K562 (cell line): Measurements from ENCODE around the gene PFN3. TPM values are rescaled to one million over a fixed set of nuclear protein-coding genes. Genes with fewer than 3 reads are reported as not detected.

Experiments used
- BRF2 ChIP-seq: IDR thresholded peaks from 3 replicates; pipeline ENCODE4 v1.6.1; 2011; ENCODE audit warnings: borderline replicate concordance, mild to moderate bottlenecking; ENCODE audit not compliant: insufficient read length, insufficient read depth
- CEBPG ChIP-seq, 3 experiments: fragments of 200-800 bp in 1 of 3; sonication (Bioruptor generic) in 1 of 3; sonication (generic) in 1 of 3; formaldehyde crosslinking in 1 of 3; IDR thresholded peaks in 2 of 3; conservative IDR thresholded peaks in 1 of 3; 2 replicates each; pipeline versions ENCODE4 v1.6.1 to v1.8.0; 2016 to 2022; ENCODE audit warnings: missing compliant biosample characterization in 2 of 3, missing genetic modification characterization in 2 of 3, mild to moderate bottlenecking in 1 of 3, missing genetic modification reagents in 1 of 3
- COPS2 ChIP-seq: fragments of 450-650 bp; conservative IDR thresholded peaks from 2 replicates; pipeline ENCODE4 v1.6.1; 2016; ENCODE audit warnings: mild to moderate bottlenecking, moderate library complexity
- LARP7 ChIP-seq: fragments of 450-650 bp; IDR thresholded peaks from 2 replicates; pipeline ENCODE4 v1.6.1; 2016
- RBFOX2 ChIP-seq: fragments of 200-400 bp; formaldehyde crosslinking; IDR thresholded peaks from 2 replicates; pipeline ENCODE4 v1.6.1; 2017; ENCODE audit warnings: low read depth, mild to moderate bottlenecking, low read length, moderate library complexity
- TRIM24 ChIP-seq, 2 experiments: fragments of 450-650 bp; IDR thresholded peaks; 2 replicates each; pipeline ENCODE4 v1.6.1; 2016
- ZNF23 ChIP-seq: fragments of 250-450 bp; sonication (Bioruptor Pico); IDR thresholded peaks from 2 replicates; pipeline ENCODE4 v1.4.0; 2020; ENCODE audit warnings: mild to moderate bottlenecking
- ZNF280B ChIP-seq: fragments of 250-450 bp; sonication (Bioruptor Pico); IDR thresholded peaks from 2 replicates; pipeline ENCODE4 v1.5.1; 2021; ENCODE audit warnings: mild to moderate bottlenecking
- ZNF318 ChIP-seq, 2 experiments: fragments of 450-650 bp; IDR thresholded peaks; 2 replicates each; pipeline ENCODE4 v1.6.1; 2016; ENCODE audit warnings: mild to moderate bottlenecking in 2 of 2, borderline replicate concordance in 1 of 2, low read depth in 1 of 2, moderate library complexity in 1 of 2
- ZNF398 ChIP-seq: fragments of 250-450 bp; sonication (Bioruptor Pico); IDR thresholded peaks from 2 replicates; pipeline ENCODE4 v1.8.0; 2021; ENCODE audit warnings: moderate library complexity, mild to moderate bottlenecking, inconsistent platforms
- polyA plus RNA-seq, 8 experiments: library from polyadenylated mRNA; depleted of rRNA in 4 of 8; stranded (reverse) in 5 of 8; unstranded in 3 of 8; fragments of >200 nt; fragmentation: Nextera tagmentation in 2 of 8; fragmentation: Illumina TruSeq in 1 of 8; extraction: Ambion mirVana in 2 of 8; extraction: Trizol in 1 of 8; gene quantifications; 2 replicates each; pipeline versions ENCODE4 v1.2.1 to v1.2.3, GENCODE V29; 2011 to 2014; ENCODE audit warnings: inconsistent platforms in 1 of 8, missing spikeins in 1 of 8
- total RNA-seq, 7 experiments: library from RNA; depleted of rRNA in 6 of 7; stranded (reverse); fragments of >200 nt in 6 of 7; fragmentation: Illumina TruSeq in 2 of 7; extraction: Trizol in 2 of 7; gene quantifications; 2 replicates each; pipeline versions ENCODE4 v1.2.1 to v1.2.3, GENCODE V29; 2011 to 2021; ENCODE audit warnings: low replicate concordance in 1 of 7
- TF ChIP-seq, protein P1 (sequence below): fragments of 450-650 bp; formaldehyde crosslinking; IDR thresholded peaks from 2 replicates; pipeline ENCODE4 v1.4.0; 2022; ENCODE audit warnings: mild to moderate bottlenecking, moderate library complexity

Gene PFN3
- total and polyA plus RNA-seq, 9 of the 15 experiments (the other 6 are each of a cell fraction or from before 2014, with no cell fraction given) = not detected

GRCh38 chr5:177351392-177352329, 48.8 kb downstream of the PFN3 start, which contains the start of gene LMAN2 (continued):
- TF ChIP-seq, protein P1, sequence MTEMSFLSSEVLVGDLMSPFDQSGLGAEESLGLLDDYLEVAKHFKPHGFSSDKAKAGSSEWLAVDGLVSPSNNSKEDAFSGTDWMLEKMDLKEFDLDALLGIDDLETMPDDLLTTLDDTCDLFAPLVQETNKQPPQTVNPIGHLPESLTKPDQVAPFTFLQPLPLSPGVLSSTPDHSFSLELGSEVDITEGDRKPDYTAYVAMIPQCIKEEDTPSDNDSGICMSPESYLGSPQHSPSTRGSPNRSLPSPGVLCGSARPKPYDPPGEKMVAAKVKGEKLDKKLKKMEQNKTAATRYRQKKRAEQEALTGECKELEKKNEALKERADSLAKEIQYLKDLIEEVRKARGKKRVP (CRISPR knock-in tag) = no peak
- TF ChIP-seq BRF2 (no peak), LARP7 (no peak; the same call in 1 of the 2 replicates), ZNF280B (CRISPR knock-in tag) (no peak), COPS2 (no peak), RBFOX2 (peak; percentile 94), ZNF398 (CRISPR knock-in tag) (no peak), TRIM24 (IDR thresholded peaks at IDR 0.05) (peak in 1 of 2 experiments; percentile 98; a peak in 2 of 4 replicates), ZNF318 (IDR thresholded peaks at IDR 0.05; ENCODE audit: borderline replicate concordance in 1 of 2, low read depth in 1 of 2) (no peak), CEBPG (CRISPR knock-in tag; IDR thresholded peaks at IDR 0.05) (no peak), CEBPG (tag; conservative IDR thresholded peaks at IDR 0.05 in 1 of 2, IDR thresholded peaks at IDR 0.05 in 1 of 2) (no peak), ZNF23 (CRISPR knock-in tag) (no peak)
